HG02938 (cell line): ENCODE data around the gene LRG1.

ENCODE experiments used
- ATAC-seq: cut with Tn5 transposase; IDR thresholded peaks from one replicate; pipeline ENCODE4 v1.9.1; 2021; ENCODE audit warnings: mild to moderate bottlenecking, moderate library complexity; ENCODE audit not compliant: unreplicated experiment

Gene LRG1

DNA sequence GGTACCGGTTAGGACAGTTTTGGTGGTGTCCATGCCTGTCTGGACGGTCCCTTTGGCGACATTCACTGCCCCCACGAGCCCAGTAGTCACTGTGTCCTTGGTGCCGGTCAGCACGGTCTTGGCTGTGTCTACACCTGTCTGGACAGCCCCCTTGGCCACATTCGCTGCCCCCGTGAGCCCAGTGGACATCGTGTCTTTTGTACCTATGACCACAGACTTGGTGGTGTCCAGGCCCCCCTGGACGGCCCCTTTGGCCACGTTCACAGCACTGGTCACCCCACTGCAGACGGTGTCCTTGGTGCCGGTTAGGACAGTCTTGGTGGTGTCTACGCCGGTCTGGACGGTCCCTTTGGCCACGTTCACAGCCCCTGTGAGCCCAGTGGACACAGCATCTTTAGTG, 27.8 kb downstream of the LRG1 start:
- ATAC-seq: no peak

DNA sequence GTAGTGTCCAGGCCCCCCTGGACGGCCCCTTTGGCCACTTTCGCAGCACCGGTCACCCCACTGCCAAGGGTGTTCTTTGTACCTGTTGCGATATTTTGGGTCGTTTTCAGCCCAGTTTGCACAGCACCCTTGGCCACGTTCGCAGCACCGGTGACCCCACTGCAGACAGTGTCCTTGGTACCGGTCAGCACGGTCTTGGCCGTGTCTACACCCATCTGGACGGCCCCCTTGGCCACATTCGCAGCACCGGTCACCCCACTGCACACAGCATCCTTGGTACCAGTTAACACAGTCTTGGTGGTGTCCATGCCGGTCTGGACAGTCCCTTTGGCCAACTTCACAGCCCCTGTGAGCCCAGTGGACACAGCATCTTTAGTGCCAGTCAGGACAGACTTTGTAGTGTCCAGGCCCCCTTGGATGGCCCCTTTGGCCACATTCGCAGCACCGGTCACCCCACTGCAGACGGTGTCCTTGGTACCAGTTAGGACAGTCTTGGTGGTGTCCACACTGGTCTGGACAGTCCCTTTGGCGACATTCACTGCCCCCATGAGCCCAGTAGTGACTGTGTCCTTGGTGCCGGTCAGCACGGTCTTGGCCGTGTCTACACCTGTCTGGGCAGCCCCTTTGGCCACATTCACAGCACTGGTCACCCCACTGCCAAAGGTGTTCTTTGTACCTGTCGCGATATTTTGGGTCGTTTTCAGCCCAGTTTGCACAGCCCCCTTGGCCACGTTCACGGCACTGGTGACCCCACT, 28.4 kb downstream of the LRG1 start:
- ATAC-seq: no peak

DNA sequence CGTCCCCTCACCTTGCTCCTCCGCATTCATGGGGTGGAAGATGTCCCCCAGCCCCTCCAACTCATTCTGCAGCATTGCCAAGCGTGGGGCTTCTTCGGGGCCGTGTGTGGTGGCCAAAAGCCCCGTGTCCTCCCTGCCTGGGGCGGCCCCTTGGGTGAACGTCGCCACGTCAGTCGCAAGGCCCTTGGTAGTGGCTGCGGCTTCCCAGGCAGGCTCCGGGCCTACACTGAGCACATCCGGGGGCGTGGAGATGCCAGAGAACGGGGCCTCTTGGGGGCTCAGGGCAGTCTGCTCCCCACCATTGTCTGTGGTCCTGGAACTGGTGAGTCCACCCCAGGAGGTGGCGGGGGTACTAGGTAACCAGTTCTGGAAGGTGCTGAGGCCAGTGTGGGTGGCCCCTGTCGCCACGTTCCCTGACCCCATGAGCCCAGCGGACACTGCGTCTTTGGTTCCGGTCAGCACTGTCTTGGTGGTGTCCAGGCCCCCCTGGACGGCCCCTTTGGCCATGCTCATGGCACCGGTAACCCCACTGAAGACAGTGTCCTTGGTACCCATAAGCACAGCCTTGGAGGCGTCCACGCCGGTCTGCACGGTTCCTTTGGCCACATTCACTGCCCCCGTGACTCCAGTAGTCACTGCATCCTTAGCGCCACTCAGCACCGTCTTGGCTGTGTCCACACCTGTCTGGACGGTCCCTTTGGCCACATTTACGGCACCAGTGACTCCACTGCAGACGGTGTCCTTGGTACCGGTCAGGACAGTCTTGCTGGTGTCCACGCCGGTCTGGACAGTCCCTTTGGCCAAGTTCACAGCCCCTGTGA, 29.2 kb downstream of the LRG1 start:
- ATAC-seq: no peak

DNA sequence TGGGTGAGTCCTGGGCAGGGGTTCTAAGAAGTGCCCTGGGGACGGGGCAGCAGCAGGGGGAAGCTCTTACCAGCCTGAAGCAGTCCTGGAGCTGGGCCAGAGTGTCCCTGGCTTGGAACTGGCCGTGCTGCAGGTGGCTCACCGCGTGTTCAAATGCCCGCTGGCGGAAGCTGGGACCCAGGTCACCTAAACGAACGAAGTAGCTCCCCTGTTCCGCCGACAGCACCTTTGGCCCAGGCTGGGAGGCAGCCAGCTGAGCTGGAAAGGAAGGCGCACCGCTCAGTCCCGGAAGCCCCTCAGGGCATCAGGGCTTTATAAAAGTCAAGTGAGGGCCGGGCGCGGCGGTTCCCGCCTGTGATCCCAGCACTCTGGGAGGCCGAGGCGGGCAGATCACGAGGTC, 31.1 kb downstream of the LRG1 start:
- no peak for ATAC-seq

DNA sequence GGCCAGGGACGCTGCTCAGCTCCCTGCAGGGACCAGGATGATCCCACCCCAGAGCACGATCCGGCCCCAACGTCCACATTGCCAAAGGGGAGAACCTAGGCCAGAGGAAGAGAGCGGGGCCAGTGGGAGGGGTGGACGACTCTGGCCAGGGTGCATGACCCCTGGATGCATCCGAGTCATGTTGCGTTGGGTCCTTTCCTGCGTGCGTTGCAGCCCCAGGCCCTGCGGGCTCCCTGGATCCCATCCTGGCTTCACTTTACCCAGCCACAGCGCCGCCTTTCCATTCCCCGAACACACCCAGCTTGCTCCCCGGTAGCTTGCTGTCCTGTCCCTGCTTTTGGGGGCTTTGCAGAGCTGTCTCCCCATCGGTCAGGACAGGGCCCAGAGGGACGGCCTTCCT, 32.0 kb downstream of the LRG1 start:
- no peak for ATAC-seq

DNA sequence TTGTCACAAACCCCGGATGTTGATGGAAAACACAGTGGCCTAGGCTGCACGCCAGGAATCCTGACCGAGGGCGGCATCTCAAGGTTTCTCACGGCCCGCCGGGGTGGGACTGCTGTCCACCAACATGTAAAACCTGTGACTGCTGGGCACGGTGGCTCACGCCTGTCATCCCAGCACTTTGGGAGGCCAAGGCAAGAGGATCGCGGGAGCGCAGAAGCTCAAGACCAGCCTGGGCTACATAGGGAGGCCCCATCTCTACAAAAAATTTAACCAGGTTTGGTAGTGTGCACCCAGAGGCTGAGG, 32.7 kb downstream of the LRG1 start:
- no peak for ATAC-seq

DNA sequence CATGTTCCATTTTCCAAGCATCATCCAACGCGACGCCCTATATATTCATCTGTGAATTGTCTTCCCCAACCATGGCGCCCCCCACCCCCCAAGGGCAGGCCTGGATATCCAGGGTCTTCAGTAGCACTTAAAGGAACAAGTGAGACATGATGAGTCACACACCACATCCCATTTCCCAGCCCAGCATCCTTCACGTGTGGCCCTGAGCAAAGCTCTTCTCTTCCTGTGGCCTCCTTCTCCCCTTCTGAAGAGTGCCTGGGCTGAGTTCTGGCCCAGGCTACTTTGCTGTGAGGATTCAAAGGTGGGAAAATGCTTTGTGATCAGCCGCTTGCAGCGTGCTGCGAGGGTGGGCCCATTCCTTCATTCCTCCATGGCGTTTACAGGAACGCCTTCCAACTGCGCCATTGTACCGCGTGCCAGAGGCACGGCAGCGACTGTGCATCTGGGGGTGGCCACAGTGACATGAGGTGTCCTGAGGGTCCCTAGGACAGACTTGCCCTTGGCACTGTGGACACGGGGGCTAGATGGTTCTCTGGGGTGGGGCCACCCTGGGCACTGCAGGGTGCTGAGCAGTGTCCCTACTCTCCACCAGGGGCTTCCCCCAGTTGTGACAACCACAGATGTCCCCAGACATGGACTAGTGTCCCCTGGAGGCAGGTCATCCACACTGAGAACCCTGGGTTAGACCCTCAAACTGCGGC, 33.2 kb downstream of the LRG1 start:
- no peak for ATAC-seq

DNA sequence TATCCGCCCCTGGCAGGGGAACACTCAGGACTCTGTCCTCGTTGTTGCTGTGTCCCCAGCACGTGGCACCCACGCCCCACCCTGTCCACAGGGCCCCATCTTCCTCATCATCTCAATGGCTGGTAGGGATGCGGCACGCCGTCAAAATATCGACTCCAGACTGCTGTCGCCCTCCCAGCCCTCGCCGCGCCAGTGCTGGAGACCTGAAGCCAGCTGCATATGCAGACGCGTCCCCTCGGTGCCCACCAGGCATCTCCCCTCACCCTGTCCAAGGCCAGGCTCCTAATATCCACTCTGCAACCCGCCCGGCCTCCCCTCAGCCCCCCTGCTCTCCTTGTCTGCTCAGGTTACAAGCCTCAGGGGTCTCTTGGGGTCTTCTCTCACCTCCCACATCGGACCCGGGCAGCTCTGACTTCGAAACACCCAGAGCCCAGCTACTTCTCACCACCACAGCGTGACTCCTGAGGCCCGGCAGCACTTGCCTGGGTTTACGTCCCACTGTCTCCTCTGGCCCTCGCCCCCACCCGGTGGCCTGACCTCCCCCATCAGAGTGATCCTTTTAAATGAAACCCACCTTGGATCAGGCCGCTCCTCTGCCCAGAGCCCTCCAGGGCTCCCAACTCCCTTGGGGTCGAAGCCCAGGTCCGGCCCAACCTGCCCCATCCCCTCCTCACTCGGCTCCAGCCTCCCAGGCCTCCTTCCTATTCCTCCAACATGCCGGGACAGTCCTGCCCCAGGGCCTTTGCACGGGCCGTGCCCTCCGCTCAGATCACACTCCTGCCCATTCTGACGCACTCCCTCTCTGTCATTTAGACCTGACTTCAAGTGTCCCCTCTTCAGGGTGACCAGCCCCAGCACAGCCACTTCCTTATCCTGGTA, 34.0 kb downstream of the LRG1 start:
- ATAC-seq: no peak

DNA sequence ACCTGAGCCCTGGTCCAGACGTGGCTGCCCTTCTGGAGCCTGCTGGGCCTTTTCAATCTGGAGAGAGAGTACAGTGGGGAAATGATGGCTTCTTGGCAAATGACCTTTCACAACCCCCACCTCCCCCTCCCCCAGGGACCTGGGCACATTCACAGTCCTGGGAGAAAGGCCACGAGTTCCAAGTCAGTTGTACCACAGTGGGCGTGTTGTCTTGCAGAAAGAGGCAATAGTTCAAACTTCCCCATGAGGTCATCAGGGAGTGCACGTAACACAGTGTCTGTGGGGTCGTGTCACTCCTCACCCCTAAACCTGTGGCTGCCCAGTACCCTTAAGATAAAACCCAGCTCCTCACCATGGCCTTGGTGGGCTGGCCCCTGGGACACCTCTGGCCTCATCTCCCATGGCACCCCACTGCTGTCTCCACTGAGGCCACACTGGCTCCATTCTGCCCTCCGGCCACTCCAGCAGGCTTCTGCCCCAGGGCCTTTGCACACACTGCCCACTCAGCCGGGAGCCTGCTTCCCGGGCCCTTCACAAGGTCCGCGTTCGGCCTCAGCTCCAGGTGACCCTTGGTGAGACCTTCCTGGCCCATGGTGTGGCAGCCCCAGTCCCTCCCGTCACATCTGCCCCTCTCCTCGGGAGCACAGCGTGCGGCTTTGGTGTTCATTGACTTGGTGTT, 34.8 kb downstream of the LRG1 start:
- ATAC-seq: no peak

DNA sequence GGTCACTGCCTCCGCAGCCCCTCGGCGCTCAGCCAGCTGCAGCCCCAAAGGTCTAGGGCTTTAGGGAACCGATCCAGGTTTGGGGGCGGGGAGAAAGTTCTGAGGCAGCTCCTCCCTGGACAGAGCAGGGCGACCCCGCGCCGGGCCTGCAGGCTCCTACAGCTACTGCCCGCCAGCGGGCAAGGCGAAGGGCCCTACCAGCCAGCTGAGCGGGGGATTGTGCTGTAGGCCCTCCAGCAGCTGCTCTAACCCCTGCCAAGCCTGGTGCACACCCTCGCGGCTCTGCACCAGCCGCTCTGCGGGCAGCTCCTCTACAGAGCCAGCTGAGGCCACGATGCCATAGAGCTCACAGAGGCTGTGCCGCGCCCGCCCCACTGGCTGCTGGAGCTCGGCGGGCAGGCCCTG, 35.5 kb downstream of the LRG1 start:
- ATAC-seq: no peak

DNA sequence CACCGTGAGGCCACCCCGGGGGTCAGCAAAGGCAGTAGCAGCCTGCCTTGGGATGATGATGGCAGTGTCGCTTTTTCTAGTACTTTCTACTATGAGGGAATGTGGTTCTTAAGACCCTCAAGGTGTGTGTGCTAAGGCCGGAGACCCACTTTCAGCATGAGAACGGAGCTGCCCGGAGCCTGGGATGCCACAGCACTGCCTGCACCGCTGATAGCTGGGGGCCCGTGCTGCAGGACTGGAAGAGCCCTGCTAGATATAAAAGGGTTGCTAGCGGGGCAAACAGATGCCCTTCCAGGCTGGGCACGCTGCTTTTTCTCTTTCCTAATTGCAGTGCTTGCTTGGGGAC, 36.0 kb downstream of the LRG1 start:
- ATAC-seq: no peak

DNA sequence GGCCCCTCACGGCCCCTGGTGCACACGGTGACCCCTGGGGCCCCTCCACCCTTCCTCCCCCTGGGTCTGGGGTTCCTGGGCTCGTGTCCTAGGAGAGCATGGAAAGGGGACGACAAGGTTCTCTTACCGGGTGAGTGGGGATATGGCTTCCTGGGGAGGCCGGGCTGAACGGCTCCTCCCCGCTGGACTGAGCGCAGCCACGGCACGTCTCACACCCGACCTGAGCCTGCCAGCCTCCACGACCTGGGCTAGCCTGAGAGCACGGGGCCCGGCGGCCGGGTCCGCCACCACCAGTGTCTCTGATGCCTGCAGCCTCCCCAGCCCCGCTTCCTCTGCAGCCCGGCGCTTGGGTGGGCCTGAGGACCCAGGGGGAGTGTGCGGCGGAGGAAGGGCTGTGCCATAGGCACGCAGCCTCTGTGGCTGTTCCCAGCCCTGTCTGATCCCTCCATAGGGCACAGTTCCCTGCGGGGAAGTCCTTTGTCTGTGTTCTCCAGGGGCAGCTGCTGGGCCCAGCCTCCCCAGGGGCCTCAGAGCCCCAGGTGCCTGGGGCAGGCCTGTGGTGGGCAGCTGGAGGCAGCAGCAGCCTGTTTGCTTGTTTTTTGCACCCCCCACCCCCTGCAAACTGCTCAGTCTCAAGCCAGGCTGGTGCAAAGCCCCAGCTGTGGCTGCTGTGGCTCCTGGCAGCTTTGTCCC, 36.6 kb downstream of the LRG1 start:
- no peak for ATAC-seq

DNA sequence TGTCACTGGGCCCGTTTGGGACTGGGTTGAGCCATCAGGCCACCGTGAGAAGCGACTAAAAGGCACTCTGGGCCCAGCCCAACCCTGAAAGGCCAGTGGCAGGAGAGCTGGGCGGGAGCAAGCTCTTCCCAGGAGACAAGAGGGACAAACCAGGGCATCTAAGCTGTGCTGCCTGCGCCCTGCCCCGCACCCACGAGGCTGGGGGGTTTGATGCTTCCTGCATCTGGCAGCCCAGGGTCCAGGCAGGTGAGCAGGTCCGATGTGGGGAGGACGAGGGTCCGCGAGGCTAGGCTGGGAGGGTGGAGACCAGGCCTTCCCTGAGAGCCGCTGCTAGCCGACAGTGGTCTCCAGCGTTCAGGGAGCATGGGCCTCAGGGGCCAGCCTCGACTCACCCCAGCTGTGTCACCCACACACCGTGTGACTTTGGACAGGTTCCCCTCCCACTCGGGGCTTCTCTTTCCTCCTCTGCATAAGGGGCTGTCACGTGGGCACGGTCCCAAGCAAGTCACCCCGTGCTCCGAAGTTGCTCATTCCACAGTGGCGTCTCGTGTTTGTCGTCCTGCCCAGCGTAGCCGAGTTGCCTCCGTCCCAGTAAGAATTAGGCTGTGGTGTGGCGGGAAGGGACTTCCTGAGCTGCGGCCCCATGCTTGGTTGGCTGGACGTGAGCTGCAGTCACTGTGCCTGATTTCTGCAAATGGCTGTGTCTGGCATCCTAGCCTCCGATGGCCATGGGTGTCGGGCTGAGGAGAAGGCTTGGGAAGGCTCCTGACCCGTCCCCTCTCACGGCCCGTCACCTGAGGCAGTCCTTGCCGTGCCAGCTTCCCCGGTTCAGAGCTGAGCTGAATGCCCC, 37.3 kb downstream of the LRG1 start:
- no peak for ATAC-seq

DNA sequence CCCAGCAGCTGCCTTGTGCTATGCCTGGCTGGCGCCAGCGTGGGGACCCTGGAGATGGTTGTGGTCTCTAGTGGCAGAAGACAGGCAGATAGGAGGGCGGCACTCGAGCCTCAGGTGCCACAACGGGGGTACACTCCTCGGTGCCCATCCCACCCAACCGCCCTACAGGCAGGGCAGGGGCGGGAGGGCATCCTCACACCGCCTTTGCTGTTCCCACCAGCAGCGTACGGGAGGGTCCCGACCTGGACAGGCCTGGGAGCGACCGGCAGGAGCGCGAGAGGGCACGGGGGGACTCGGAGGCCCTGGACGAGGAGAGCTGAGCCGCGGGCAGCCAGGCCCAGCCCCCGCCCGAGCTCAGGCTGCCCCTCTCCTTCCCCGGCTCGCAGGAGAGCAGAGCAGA, 38.1 kb downstream of the LRG1 start:
- no peak for ATAC-seq

DNA sequence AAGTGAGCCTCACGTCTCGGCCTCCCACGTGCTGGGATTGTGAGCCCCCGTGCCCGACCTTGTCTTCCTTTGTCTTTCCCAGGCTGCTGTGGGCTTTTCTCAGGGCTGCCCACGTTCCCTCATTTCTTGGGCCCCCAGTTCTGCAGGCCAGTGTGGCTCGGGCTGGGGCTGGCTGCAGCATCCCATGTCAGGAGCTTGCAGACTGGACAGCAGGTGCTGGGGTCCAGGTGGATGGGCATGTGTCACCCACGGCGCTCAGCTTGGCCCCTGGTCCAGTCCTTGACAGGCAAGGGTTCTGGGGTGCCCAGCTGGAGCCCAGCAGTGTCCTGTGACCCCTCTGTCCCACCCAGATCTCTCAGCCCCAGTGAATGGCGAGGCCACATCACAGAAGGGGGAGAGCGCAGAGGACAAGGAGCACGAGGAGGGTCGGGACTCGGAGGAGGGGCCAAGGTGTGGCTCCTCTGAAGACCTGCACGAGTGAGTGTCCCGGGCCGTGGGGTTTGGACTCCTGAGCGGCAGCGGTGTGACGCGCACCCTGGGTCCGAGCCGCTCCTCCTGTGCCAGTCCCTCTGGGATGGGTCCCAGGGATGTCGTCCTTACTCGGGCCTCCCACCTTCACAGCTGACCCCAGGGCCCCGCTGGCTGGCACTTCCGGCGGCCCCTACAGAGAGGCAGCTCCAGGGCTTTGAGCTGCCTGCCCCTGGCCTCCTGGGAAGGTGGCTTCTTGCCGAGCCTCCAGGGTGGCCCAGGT, 38.8 kb downstream of the LRG1 start:
- no peak for ATAC-seq

DNA sequence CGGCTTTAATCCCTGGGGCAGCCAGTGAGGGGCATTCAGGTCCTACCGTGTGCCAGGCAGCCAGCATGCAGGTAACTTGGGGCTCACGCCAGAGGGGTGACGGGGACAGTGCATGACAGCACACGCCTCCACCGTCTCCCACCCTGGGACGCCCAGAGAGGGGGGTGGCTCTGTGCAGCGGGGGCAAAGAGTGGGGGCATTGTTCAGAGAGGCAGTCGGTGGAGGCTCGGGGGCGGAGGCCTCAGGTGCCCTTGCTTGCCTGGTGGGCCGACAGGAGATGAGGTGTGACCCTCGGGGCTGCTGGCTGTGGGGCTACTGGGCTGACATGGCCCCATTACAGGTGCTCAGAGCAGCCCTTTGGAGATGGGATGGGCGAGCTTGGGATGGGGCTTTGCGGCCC, 40.0 kb downstream of the LRG1 start:
- ATAC-seq: no peak

DNA sequence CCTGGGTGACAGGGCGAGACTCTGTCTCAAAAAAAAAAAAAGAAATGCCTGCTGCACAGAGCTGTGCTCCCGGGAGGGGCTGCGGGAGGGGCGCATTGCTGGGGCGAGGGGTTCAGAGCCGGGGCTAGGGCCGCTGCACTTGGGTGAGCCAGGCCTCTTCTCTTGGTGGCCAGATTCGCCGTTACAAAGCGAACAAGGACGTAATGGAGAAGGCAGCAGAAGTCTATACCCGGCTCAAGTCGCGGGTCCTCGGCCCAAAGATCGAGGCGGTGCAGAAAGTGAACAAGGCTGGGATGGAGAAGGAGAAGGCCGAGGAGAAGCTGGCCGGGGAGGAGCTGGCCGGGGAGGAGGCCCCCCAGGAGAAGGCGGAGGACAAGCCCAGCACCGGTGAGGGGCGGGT, 40.5 kb downstream of the LRG1 start:
- ATAC-seq: no peak

DNA sequence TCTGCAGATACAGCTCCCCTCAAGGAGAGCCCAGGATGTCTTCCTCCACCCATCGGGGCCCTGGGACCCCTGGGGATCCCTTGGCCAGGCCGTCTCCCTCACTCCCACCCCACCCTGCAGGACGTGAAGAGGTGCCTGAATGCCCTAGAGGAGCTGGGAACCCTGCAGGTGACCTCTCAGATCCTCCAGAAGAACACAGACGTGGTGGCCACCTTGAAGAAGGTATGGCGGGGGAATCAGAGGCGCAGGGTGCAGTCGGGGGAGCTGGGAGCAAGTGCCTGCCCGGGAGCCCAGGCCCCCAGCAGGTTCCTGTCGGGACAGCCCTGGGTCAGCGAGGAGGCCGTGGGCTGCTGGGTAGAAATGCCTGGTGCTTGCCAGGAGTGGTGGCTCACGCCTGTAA, 41.1 kb downstream of the LRG1 start:
- no peak for ATAC-seq
